Stimulated activated CD4-positive, alpha-beta T cell treated with anti-CD3 and anti-CD28 coated beads, Interleukin-4, amount 100 ng/mL, for 4 hours (primary cell): ENCODE measurements around the gene EFNA2.

Experiments
- DNase-seq, 2 experiments: peaks; one replicate each; pipeline ENCODE4 v3.0.0-alpha.2; 2020

Gene EFNA2

DNA sequence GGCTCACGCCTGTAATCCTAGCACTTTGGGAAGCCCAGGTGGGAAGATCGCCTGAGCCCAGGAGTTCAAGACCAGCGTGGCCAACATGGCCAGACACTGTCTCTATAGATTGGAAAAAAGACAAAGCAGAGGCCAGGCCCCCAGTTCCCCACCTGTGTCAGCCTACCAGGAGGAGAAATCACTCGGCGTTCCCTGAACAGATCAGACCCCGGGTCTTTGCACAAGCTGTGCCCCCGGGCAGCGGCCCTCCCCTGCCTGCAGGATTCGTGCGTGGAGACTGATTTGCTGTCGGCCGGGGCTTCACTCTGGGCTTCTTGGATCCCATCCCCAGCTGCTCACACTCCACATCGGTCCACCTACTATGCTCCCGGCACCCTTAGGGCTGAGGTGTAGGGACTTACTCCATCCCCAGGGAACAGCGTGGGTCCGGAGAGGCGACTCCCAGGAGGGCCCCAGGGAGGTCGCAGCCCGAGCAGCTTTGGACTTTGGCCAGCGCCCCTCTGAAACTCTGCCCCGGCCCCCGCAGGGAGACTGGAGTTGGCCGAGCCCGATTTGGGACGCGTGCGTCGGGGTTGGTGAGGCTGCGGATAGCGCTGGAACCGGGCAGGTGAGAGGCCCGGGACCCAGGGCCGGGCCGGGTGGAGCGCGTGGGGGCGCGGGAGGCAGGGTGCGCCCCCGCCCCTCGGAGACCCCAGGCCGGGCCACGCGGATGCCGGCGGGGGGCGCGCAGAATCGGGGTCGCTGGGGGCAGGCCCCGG, 515 bp upstream of the EFNA2 start:
- no peak for DNase-seq

DNA sequence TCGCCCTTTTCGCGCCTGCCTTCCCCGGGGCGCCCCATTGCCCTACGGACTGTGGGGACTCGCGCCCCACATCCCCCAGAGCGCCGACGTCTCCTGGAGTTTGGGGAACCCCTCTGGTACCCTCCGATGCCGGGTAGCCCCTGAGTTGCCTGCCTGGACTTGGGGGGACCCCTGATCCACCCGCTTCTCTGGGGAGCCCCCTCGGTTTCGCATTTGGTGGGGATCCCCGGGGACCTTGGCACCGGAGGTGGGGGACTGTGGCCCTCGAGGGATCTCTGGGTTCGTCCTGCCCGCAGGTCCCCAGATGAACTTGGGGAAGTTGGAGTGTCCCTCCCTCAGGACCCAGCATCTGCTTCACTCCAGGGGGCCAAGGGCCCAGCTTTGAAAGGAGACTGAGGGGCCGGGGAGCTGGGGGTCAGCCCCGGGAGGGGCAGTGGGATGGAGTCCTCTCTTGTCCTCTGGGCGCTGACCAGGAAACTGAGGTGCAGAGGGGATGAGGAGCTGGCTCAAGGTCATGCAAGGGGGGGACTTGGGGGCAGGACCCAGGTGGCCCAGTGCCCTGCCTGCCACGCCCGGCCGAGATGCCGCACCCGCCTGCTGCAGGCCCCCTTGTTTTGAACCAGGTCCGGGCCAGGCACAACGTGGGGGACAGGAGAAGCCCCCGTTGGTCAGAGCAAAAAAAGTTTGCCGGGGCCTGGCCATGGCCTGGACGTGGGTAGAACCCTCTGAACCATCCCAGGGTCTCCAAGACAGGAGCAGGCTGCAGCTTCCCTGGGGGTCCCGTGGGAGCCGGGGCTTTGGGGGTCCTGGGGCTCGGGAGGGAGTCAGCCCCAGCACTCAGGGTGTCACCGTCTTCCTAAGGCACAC, 1.0 kb downstream of the EFNA2 start:
- no peak for DNase-seq

DNA sequence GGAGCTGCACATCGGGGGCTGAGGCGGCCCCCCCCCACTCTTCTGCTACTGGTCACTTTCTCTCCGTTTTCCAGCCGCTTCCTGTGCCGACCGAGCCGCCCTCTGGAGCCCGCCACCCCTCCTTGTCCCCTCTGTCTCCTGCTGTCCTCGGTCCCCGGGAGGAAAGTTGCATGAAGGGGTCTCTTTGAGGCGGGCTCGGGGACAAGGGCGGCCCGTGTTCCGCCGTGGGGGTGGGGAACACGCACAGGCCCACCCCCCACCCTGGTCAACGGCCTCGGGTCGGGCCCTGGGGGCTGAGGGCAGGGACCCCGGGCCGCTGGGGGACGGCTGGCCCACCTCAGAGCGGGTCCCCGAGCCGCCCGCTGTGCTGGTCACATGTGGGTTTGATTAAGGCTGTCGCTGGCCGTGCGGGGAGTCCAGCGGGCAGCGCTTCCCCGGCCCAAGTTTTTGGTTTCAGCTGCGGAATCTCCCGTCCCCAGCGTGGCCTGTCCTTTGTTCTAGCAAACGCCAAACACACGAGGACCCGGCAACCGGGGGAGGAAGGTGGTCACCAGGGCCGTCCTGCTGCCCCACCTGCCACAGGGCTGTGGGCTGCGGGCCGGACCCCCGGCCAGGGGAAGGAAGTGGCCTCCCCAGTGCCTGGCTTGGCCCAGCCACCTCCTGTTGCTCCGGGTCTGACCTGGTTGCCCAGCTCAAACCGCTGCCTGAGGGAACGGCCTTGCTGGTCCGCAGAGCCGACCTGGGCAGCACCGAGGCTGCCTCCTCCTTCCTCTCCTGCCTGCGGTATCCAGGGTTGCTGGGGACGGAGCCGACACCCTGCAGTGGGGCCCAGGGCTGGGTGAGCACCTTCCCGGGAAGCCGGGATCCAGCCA, 1.9 kb downstream of the EFNA2 start:
- no peak for DNase-seq

DNA sequence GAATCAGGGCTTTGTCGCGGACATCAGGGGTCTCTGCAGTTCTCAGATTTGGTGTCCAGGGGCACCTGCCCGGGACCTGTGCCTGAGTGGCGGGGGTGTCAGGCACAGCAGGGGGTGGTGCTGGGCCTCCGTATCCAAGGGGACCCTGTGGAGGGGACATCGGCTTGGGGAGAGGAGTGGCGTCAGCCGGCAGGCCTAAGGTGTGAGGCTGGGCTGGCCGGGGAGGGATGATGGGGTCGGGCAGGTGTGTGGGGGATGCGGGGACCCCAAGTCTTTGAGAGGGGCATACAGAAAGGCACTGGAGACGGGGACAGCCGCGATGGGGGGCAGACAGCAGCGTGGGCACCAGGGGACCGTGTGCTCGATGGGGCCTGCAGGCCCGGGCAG, 2.5 kb downstream of the EFNA2 start:
- DNase-seq, result no peak

DNA sequence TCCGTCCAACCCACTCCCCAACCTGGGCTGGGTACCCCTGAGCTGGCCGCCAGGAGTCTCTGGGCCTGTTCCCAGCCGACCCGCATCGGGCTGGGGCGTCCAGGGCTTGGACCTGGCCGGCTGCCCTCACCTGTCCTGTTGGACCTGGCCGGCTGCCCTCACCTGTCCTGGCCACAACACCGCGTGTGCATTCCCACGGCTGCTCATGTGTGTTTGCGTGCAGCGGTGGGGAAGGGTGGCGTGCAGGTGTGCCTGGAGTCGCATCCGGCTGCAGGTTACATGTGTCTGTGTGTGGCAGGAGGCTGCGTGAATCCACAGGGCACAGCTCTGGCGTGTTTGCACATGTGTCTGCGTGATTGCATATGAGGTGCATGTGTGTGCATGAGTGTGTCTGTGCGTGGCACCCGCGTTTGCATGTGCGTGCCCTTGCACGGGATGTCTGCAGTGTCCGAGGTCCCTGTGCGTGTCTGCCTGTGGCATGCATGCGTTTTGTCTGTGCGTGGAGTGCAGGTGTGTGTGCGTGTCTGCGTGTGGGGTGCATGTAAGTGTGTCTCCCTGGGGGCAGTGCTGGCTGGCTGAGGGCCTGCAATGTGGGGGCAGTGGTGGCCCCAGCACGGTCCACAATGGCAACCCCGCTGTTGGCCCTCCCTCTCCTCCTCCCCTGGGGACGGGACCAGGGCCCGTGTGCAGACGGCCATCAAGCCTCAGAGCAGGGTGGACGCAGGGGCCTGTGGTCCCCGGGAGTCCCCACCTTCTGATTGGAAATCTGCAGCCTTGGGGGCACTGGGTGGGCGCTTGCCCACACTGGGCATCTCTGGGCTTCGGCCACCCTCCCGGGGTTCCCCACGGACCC, 3.4 kb downstream of the EFNA2 start:
- no peak for DNase-seq

DNA sequence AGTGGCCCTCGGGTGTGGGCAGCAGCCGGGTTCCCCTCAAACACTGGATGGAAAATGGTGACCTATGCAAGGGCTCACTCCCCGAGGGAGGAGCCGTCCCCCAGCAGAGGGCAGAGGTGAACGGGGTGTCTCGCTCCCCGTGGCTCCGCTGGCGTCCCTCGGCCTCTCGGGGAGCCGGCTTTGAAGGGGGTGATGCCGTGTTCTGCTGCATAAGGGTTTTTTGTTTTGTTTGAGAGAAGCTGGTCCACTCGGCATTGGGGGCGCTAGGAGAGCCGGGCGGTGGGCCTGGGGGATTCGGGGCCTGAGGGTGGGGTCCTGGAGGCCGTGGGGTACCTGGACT, 4.0 kb downstream of the EFNA2 start:
- DNase-seq, result no peak

DNA sequence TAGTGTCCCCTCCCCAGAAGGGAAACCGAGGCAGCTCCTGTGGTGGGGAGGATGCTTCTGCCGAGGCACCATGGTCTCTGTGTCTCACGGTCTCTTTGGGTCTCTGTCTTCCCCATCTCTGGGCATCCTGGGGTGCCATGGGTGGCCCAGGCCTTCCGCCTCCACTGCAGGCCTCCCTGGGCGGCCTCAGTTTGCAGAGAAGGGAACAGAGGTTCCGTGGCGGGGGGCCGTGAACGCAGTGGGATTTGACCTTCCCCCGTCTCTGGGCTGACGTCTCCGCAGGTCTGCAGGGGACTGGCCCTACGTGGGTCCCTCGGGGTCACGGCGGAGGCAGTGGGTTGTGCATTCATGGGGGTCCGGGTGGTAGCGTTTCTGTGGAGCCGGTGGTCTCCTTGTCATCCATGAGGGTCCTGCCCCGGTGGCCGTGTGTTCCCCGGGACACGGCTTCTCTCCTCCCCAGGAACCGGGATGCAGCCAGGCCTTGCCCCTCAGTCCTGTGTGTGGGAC, 4.6 kb downstream of the EFNA2 start:
- no peak for DNase-seq

DNA sequence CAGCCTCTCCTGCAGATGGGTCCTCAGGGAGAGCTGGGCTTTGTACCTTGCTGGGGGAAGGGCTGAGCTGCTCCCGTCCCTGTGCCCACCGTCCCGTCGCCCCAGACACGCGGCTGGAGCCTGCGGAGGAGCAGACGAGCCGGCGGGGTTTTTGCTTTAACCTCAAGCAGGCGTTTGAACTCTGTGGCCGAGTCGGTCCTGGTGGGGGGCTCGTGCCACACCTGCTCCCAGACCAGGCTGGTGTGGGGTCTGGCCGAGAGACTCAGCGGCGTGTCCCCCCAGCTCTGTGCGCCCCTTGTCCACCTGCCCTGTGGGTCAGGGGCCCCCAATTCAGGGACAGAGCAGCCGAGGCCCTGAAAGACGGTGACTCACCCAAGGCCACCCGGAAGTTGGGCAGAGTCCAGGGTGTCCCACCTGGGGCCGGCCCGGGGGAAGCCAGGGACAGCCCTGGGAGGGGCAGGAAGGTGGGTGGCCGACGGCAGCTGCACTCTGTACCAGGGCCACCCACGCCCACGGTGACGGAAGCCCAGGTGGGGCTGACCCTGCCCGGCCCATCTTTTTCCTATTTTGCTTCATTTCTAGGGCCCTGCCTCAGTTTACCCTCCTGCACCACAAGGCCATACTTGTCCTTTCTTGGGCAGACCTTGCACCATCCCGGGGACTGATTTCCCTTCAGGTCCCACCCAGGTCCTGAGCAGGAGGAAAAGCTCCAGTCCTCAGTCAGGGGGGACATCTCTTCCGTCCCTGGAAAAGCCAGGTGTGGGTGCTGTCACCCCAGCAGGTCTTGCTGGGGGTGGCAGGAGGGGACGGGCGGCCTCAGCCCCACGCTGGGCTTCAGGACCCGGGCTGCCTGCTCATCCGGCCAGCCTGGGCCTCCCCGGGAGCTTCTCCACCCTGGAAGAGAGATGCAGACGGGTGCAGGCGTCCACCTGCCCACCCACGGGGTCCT, 5.3 kb downstream of the EFNA2 start:
- DNase-seq, result no peak

DNA sequence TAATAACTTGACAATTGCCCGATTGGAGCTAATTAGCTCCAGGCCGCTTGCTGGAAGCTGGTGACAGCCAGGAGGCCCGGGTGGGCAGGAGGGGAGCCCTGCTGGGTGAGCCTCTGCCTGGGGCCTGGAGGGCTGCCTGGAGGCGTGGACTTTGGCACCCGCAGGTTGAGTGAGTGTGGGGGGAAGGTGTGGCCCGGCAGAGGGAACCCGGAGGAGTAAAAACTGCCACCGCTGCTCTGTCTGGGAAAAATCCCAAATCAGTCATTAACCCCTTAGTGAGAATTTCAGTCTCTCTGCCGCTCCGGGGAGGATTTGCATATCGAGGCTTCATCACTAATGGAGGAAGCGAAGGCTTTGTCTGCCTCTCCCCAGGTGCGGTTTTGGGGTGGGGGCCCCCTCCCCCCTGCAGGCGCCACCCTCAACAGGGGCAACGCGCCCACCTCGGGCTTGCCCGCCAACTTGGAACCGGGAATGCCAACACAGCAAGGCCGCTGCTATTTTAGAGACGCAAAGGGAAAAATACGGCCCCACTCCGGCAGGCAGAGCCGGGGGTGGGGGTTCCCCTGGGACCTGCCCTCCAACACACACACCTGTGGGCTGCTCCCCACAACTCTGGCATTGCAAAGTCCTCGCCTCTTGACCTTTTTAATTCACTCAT, 6.2 kb downstream of the EFNA2 start:
- no peak for DNase-seq

DNA sequence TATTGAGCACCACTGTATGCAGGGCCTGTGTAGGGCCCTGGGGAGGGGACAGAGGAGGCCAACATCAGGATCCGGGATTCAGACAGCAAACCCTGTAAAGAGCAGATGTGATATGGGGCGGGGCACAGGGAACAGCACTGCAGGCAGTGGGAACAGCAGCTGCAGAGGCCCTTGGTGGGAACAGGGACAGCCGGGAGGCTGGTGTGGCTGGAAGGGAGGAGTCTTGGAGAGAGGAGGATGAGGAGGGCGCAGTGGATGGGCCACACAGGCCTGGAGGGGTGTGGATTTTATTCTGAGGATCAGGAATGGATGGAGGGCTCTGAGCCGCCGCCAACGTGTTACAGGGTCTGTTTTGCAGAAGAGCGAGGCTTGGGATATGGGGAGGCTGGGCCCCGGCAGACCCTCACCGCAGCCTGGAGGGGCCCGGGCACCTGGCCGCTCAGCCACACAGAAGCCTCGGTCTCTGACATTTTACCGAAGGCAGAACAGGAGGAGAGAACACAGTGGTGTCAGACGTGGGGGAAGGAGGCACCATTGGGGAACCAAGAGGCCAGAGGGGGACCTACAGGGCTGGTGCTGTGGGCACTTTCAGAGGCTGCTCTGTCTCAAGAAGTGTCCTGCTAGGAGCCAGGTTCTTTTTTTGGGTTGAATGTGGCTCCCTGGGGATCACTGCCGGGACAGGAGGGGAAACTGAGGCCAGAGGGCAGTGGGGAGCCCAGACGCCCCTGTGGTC, 6.9 kb downstream of the EFNA2 start:
- DNase-seq, result no peak

DNA sequence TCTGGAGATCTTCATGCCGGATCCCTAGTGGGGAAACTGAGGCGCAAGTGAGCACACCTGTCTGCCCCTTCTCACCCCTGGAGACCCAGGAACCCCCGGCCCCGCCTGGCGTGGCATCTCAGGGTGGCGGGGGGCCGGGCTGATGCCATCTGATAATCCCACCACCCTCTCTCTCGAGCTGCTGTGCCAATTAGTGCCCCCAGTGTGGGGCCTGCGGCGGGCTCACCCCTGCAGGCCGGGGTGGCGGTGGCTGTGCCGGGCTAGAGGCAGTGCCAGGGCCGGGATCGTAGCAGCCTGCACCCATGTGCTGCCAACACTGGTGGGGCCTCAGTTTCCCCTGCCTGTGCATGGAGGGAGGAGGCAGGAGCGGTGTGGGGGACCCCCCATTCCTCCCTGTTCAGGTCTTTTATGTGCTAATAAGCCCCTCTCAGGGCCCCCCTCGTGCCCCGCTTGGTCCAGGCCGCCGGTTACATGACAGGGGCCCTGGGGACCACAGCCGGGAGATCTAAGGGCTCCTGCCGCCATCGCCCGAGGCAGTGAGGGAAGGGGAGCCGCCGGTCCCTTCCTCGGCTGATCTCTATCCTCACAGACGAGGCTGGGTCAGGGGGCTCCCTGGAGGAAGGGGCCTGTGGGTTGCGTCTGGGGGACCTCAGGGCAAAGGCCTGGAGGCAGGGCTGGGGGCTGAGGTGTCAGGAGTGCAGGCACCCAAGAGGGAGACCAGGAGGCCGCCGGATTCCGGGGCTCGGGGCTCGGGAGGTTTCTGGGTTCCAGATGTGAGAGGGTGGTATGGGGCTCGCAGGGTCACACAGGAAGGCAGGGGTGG, 8.3 kb downstream of the EFNA2 start:
- DNase-seq, result no peak

DNA sequence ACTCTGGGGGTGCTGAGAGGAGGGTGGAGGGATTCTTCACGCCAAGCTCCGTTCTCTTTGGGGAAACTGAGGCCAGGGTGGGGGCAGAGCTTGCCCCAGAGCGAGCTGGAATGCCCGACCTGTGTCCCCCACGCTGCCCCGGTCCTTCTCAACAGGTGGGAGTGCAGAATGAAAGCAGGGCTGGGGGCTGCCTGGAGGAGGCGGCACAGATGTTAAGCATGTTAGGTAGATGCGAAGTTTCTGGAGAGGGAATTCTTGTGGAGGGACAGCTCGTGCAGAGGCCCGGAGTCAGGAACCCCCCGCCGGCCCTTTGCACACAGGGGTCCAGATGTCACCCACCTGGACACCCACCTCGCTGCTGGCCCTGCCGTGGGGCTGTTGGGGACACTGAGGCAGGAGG, 9.0 kb downstream of the EFNA2 start:
- no peak for DNase-seq

DNA sequence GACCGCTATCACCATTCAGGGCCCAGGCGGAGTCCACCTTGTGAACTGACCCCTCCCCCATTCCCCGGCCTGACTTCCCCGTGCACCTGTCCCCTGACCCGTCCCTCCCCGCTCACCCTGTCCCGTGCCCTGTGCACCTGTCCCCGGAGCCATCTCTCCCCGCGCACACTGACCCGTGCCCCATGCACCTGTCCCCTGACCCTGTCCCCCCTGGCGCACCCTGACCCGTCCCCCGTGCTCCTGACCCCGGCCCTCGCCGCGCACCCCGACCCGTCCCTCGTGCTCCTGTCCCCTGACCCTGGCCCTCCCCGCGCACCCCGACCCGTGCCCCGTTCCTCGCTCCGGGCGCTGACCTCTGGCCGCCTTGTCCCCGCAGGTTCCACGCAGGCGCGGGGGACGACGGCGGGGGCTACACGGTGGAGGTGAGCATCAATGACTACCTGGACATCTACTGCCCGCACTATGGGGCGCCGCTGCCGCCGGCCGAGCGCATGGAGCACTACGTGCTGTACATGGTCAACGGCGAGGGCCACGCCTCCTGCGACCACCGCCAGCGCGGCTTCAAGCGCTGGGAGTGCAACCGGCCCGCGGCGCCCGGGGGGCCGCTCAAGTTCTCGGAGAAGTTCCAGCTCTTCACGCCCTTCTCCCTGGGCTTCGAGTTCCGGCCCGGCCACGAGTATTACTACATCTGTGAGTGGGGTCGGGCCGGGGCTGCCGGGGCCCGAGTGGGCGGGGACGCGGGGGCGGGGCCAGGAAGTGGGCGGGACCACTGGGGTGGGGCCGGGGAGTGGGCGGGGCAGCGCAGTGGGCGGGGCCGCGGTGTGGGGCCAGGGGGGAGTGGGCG, 9.7 kb downstream of the EFNA2 start:
- peak in 1 of 2 experiments; percentile 42 for DNase-seq

DNA sequence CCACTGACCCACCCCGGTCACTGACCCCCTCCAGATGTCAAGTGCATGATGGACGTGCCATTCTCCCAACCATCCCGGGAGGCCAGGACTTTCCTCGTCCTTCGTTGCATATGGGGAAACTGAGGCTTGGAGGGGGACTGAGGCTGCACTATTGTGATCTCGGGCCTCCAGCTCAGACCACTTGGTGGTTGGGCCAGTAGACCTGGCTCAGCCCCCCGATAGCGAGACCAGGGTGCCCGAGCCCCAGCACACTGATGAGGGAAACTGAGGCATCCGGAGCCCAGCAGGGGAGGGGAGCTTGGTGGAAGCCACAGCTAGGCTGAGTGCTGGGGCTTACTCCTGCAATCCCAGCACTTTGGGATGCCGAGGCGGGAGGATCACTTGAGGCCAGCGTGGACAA, 10.4 kb downstream of the EFNA2 start:
- no peak for DNase-seq

DNA sequence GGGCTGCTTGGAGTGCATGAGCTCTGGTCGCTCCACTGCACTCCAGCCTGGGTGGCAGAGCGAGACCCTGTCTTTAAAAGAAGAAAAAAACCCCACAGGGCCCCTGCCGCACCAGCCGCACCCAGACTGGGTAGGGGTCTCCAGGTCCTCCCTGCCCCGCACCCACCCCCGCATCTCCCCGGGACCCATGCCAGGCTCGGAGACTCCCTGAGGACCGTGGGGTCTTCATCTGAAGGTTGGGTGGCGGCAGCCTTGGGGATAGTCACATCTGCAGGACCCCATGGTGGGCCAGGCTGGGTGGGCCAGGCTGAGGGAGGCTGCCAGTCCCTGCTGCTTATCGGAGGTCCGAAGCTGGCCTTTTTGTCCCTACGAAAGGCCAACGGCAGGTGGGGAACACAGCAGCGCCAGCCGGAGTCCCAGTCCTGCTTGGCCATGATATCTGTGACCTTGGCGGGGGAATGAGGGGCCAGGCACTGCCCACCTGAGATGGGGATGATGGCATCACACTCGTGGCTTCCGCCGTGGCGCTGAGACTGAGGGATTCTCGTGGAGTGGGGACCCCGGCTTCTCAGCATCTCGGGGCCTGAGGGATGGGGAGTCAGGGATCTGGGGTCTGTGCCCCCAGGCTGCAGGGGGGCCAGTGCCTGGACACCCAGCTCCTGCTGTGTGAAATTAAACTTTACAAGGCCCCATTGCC, 11.1 kb downstream of the EFNA2 start:
- no peak for DNase-seq

DNA sequence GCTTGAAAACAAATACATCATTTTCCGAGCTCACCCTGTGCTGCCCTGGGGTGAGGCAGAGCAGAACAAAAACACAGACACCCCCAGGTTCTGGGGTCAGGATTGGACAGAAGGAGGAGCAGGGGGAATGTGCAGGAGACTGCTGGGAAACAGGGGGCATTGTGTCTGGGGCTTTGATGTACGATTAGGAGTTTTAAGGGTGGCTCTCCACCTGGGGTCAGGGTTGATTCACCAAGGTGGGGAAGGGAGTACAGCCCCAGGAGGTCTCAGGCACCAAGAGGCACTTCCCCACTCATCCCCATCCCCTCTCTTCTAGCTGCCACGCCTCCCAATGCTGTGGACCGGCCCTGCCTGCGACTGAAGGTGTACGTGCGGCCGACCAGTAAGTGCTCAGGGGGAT, 12.6 kb downstream of the EFNA2 start:
- DNase-seq, result no peak

DNA sequence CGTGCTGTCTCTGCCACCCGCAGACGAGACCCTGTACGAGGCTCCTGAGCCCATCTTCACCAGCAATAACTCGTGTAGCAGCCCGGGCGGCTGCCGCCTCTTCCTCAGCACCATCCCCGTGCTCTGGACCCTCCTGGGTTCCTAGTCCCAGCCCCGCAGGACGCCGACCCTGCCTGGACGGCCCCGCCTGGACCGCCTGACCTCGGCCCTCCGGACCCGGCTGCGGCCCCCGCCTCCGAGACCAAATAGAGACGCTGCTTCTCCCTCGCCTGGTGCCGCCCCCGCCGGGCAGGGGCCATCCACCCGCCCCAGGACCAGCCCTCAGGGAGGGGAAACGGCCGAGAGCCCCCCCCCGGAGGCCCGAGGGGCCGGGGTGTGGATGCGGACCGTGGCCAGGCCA, 14.1 kb downstream of the EFNA2 start:
- DNase-seq, result no peak
